Cardiac muscle cell (in vitro differentiated cells and primary cell): Measurements from ENCODE around the gene NUFIP2. TPM values are rescaled to one million over a fixed set of nuclear protein-coding genes. Genes with fewer than 3 reads are reported as not detected.
"Not testable (repeated sequence)": the region's sequence is repeated elsewhere in the genome, so short reads cannot be mapped to it uniquely, and the experiment has no call there.

Experiments used
- DNase-seq, 2 donors: peaks; one replicate each; pipeline versions ENCODE4 v3.0.0 to v3.0.0-alpha.2; 2010 to 2017; ENCODE audit warnings: low read depth in 1 of 2, low spot score in 1 of 2
- H3K27ac ChIP-seq: fragments of 200-600 bp; sonication (generic); 2 replicates; pipeline ENCODE4 v1.5.1; 2016
- H3K27me3 ChIP-seq: fragments of 200-600 bp; sonication (generic); 2 replicates; pipeline ENCODE4 v1.6.0; 2016; ENCODE audit warnings: control low read depth
- H3K36me3 ChIP-seq: fragments of 200-600 bp; sonication (generic); 2 replicates; pipeline ENCODE4 v1.5.1; 2016; ENCODE audit warnings: control low read depth
- H3K4me1 ChIP-seq: fragments of 200-600 bp; sonication (generic); 2 replicates; pipeline ENCODE4 v1.8.1; 2017; ENCODE audit warnings: low read depth, mild to moderate bottlenecking, mixed run types
- H3K4me3 ChIP-seq: fragments of 200-600 bp; sonication (generic); 2 replicates; pipeline ENCODE4 v1.5.1; 2016; ENCODE audit warnings: mild to moderate bottlenecking
- H3K9me3 ChIP-seq: fragments of 200-600 bp; sonication (generic); 2 replicates; pipeline ENCODE4 v1.5.1; 2017; ENCODE audit warnings: low read depth, mild to moderate bottlenecking, control low read depth
- CTCF ChIP-seq: IDR thresholded peaks from 2 replicates; pipeline ENCODE4 v1.5.1; 2012; ENCODE audit warnings: low read depth, mild to moderate bottlenecking, low read length
- polyA plus RNA-seq: library from polyadenylated mRNA; unstranded; fragments of >200 nt; fragmentation: Nextera tagmentation; extraction: Ambion mirVana; gene quantifications from 2 replicates; pipeline ENCODE4 v1.2.1, GENCODE V29; 2016
- total RNA-seq: library from RNA; depleted of rRNA; stranded (reverse); fragments of >200 nt; gene quantifications from 2 replicates; pipeline ENCODE4 v1.2.3, GENCODE V29; 2016

Gene NUFIP2
- total and polyA plus RNA-seq, 2 experiments from 2014 or later, result 9.7 to 28.2 TPM

DNA sequence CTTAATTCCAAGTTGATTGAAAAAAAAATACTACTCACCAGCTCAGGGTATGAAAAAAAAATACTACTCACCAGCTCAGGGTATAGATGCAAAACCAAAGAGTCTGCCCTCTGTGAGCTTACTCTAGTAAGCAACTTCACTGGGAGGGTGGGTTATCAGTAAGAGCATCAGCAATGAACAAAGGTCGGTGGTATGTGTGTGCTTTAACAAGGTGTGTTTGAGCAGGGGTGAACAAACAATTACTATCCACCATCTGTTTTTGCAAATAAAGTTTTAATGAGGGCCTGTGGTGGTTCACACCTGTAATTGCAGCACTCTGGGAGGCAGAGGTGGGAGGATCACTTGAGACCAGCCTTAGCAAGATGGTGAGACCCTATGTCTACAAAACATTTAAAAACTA is 20.0 kb downstream of the NUFIP2 start:
- DNase-seq, result no peak
- Histone ChIP-seq H3K4me3 (no peak overlapping the region), H3K4me1 (no peaks in the 10 kb centered on the region), H3K9me3 (no peaks in the 10 kb centered on the region), H3K36me3 (peaks cover 18% of the 10 kb centered on the region), H3K27me3 (no peaks in the 10 kb centered on the region), H3K27ac (no peak overlapping the region)
- no peak for TF ChIP-seq CTCF

DNA sequence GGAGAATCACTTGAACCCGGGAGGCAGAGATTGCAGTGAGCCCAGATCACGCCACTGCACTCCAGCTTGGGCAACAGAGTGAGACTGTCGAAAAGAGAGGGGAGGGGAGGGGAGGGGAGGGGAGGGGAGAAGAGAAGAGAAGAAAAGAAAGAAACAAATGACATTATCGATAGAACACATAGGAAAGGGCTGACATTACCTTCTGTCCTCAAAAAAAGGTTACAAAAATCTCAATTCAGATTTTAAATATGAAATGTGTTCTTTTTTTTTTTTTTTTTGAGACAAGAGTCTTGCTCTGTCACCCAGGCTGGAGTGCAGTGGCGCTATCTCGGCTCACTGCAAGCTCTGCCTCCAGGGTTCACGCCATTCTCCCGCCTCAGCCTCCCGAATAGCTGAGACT is 22.0 kb downstream of the NUFIP2 start:
- H3K36me3 ChIP-seq, result peaks cover 16% of the 10 kb centered on the region

DNA sequence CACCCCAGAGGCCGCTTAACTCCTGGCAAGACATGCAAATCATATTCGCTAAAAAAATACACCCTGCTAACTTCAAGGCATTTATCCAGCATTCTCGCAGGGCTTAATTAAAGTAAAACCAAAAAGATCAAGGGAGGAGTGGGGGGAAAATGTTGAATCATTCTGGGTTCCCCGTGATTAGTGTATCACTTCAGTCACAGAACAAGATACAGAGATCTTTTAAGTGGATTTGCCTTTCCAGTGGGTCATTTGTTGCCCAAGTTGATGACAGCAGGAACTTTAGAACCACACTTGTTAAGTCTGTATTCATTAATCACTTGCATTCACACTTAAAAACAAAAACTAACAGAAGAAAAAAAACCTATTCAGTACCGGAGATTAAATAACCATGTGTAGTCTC is 30.0 kb downstream of the NUFIP2 start:
- no peak overlapping the region for H3K4me3 ChIP-seq
- no peaks in the 10 kb centered on the region for H3K27me3 ChIP-seq
- TF ChIP-seq CTCF, result no peak
- H3K27ac ChIP-seq, result no peak overlapping the region
- no peaks in the 10 kb centered on the region for H3K9me3 ChIP-seq
- H3K36me3 ChIP-seq, result peaks cover 63% of the 10 kb centered on the region
- DNase-seq, result no peak
- H3K4me1 ChIP-seq, result no peaks in the 10 kb centered on the region

More for the DNA sequence above, 22.0 kb downstream of the NUFIP2 start:
- not testable (repeated sequence) for H3K27ac ChIP-seq, H3K4me1 ChIP-seq, DNase-seq, H3K27me3 ChIP-seq, H3K4me3 ChIP-seq, H3K9me3 ChIP-seq

DNA sequence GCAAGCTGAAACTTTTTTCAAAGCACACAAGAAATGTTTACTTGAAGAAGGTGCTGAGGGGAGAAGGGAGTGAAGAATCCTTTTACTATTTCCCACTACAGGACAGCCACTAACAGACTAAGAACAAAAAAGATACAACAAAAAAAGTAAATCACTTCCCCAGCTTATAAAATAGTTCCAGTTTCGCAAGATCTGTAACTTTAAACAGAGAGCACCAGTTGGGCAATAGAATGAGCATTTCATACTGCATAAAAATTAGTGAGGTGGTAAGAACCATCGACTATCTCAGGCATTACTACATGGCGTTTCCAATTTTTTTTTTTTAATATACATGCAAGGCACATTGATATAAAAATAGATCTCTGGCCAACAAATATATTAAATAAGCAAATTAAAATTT is 36.2 kb downstream of the NUFIP2 start:
- H3K36me3 ChIP-seq, result peaks cover 44% of the 10 kb centered on the region
- TF ChIP-seq CTCF, result no peak
- H3K4me3 ChIP-seq, result no peak overlapping the region
- no peaks in the 10 kb centered on the region for H3K9me3 ChIP-seq
- DNase-seq, result peak in 1 of 2 donors; percentile 68
- no peak overlapping the region for H3K27ac ChIP-seq
- no peaks in the 10 kb centered on the region for H3K27me3 ChIP-seq
- H3K4me1 ChIP-seq, result no peaks in the 10 kb centered on the region

DNA sequence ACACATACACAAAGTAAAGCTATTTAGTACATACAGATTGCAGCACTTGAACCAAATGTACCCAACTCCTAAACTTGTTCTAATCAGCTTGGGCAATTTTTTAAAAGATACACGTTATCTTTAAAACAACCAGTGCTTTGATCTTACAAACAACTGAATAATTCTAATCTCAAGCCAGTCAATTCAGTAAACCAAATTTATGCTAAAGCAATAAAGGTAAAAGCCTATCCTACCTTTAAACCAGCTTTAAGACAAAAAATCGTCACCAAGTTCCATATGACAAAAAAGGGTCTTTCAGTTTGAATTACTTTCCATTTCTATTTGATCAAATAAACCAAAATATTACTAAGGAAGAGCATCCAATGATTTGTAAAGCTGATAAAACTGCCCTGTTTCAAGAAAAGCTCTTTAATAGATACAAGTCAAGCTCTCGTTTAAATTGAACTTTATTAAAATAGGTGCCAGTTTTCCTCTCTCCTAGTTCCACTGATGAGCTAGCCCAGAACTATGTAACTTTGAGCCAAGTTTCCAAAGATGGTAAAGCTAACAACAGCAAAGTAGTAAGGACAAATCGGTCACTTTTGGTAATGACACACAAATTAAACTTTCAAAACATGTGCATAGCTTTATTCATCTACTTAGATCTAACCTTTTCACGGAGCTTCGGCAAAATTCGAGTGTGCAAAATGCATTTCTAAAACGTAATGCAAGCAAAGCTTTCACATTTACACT is 37.0 kb downstream of the NUFIP2 start:
- H3K4me1 ChIP-seq, result no peaks in the 10 kb centered on the region
- peaks cover 36% of the 10 kb centered on the region for H3K36me3 ChIP-seq
- H3K27ac ChIP-seq, result no peak overlapping the region
- TF ChIP-seq CTCF, result no peak
- DNase-seq, result peak in 1 of 2 donors; percentile 45
- no peak overlapping the region for H3K4me3 ChIP-seq
- no peaks in the 10 kb centered on the region for H3K9me3 ChIP-seq
- H3K27me3 ChIP-seq, result no peaks in the 10 kb centered on the region

GRCh38 chr17:29255926-29256522 is 37.9 kb downstream of the NUFIP2 start:
- no peak for TF ChIP-seq CTCF

More at GRCh38 chr17:29255926-29256522, 37.9 kb downstream of the NUFIP2 start:
- Histone ChIP-seq H3K27ac (no peak overlapping the region), H3K4me3 (no peak overlapping the region), H3K4me1 (no peaks in the 10 kb centered on the region), H3K9me3 (no peaks in the 10 kb centered on the region), H3K36me3 (peaks cover 27% of the 10 kb centered on the region), H3K27me3 (no peaks in the 10 kb centered on the region)
- no peak for DNase-seq
